K562 (cell line): ENCODE data around the gene CSDE1. TPM values are rescaled to one million over a fixed set of nuclear protein-coding genes. Genes with fewer than 3 reads are reported as not detected.

Experiments
- CBFA2T3 ChIP-seq: fragments of 450-650 bp; IDR thresholded peaks from 2 replicates; pipeline ENCODE4 v1.6.1; 2017
- CCNT2 ChIP-seq: IDR thresholded peaks from 2 replicates; pipeline ENCODE4 v1.6.1; 2011; ENCODE audit warnings: borderline replicate concordance, low read depth, mild to moderate bottlenecking, moderate library complexity, mixed read lengths, low read length; ENCODE audit not compliant: insufficient read length; ENCODE audit errors: extremely low read depth
- ESRRA ChIP-seq: fragments of 450-650 bp; IDR thresholded peaks from 2 replicates; pipeline ENCODE4 v1.6.1; 2014; ENCODE audit warnings: low read depth, mild to moderate bottlenecking, moderate library complexity, borderline replicate concordance
- FOSL1 ChIP-seq: fragments of 200-800 bp; sonication (Bioruptor generic); conservative IDR thresholded peaks from 2 replicates; pipeline ENCODE4 v1.6.1; 2016; ENCODE audit warnings: missing genetic modification characterization, missing compliant biosample characterization
- HNRNPL ChIP-seq: fragments of 200-400 bp; formaldehyde crosslinking; IDR thresholded peaks from 2 replicates; pipeline ENCODE4 v1.6.1; 2017; ENCODE audit warnings: low read depth, mild to moderate bottlenecking, low read length
- JUN ChIP-seq, 2 experiments: sonication (generic) in 1 of 2; formaldehyde crosslinking in 1 of 2; IDR thresholded peaks; 2 replicates each; pipeline versions ENCODE4 v1.6.1 to v1.8.0; 2012 to 2022; ENCODE audit warnings: borderline replicate concordance in 2 of 2, mild to moderate bottlenecking in 2 of 2, improper control_type of control experiment in 1 of 2, low read depth in 1 of 2, low read length in 1 of 2, missing genetic modification reagents in 1 of 2
- MBD1 ChIP-seq: fragments of 250-450 bp; sonication (Bioruptor Pico); IDR thresholded peaks from 2 replicates; pipeline ENCODE4 v1.8.0; 2022; ENCODE audit warnings: inconsistent platforms
- NFATC3 ChIP-seq: fragments of 450-650 bp; IDR thresholded peaks from 2 replicates; pipeline ENCODE4 v1.6.1; 2017; ENCODE audit warnings: mild to moderate bottlenecking
- NFRKB ChIP-seq: fragments of 450-650 bp; IDR thresholded peaks from 2 replicates; pipeline ENCODE4 v1.6.1; 2016; ENCODE audit warnings: low read depth
- POLR2A ChIP-seq: fragments of 450-650 bp; conservative IDR thresholded peaks from 2 replicates; pipeline ENCODE4 v1.6.1; 2016
- POLR3G ChIP-seq: IDR thresholded peaks from 2 replicates; pipeline ENCODE4 v1.6.1; 2011; ENCODE audit not compliant: insufficient read length, insufficient replicate concordance; ENCODE audit errors: extremely low read depth
- RBFOX2 ChIP-seq: fragments of 200-400 bp; formaldehyde crosslinking; IDR thresholded peaks from 2 replicates; pipeline ENCODE4 v1.6.1; 2017; ENCODE audit warnings: low read depth, mild to moderate bottlenecking, low read length, moderate library complexity
- ZNF592 ChIP-seq: fragments of 450-650 bp; IDR thresholded peaks from 2 replicates; pipeline ENCODE4 v1.6.1; 2017; ENCODE audit warnings: antibody characterized with exemption, mild to moderate bottlenecking
- polyA plus RNA-seq, 8 experiments: library from polyadenylated mRNA; depleted of rRNA in 4 of 8; stranded (reverse) in 5 of 8; unstranded in 3 of 8; fragments of >200 nt; fragmentation: Nextera tagmentation in 2 of 8; fragmentation: Illumina TruSeq in 1 of 8; extraction: Ambion mirVana in 2 of 8; extraction: Trizol in 1 of 8; gene quantifications; 2 replicates each; pipeline versions ENCODE4 v1.2.1 to v1.2.3, GENCODE V29; 2011 to 2014; ENCODE audit warnings: inconsistent platforms in 1 of 8, missing spikeins in 1 of 8
- total RNA-seq, 7 experiments: library from RNA; depleted of rRNA in 6 of 7; stranded (reverse); fragments of >200 nt in 6 of 7; fragmentation: Illumina TruSeq in 2 of 7; extraction: Trizol in 2 of 7; gene quantifications; 2 replicates each; pipeline versions ENCODE4 v1.2.1 to v1.2.3, GENCODE V29; 2011 to 2021; ENCODE audit warnings: low replicate concordance in 1 of 7
- TF ChIP-seq, protein P1 (sequence below): fragments of 250-450 bp; sonication (Bioruptor Pico); IDR thresholded peaks from 2 replicates; pipeline ENCODE4 v1.9.0; 2021; ENCODE audit warnings: mild to moderate bottlenecking, inconsistent platforms

The CSDE1 gene
- total and polyA plus RNA-seq, 9 of the 15 experiments (the other 6 are each of a cell fraction or from before 2014, with no cell fraction given), result 174 to 538 (median 403) TPM

- TF ChIP-seq ZNF592, result peak; percentile 50; the same call in 1 of the 2 replicates
- TF ChIP-seq MBD1 (CRISPR knock-in tag), result no peak
- TF ChIP-seq CBFA2T3, result no peak
- TF ChIP-seq, protein P1, sequence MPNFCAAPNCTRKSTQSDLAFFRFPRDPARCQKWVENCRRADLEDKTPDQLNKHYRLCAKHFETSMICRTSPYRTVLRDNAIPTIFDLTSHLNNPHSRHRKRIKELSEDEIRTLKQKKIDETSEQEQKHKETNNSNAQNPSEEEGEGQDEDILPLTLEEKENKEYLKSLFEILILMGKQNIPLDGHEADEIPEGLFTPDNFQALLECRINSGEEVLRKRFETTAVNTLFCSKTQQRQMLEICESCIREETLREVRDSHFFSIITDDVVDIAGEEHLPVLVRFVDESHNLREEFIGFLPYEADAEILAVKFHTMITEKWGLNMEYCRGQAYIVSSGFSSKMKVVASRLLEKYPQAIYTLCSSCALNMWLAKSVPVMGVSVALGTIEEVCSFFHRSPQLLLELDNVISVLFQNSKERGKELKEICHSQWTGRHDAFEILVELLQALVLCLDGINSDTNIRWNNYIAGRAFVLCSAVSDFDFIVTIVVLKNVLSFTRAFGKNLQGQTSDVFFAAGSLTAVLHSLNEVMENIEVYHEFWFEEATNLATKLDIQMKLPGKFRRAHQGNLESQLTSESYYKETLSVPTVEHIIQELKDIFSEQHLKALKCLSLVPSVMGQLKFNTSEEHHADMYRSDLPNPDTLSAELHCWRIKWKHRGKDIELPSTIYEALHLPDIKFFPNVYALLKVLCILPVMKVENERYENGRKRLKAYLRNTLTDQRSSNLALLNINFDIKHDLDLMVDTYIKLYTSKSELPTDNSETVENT (CRISPR knock-in tag), result peak; percentile 78
- peak; percentile 48 for TF ChIP-seq CCNT2
- TF ChIP-seq NFATC3, result peak; percentile 19; the same call in 1 of the 2 replicates
- peak; percentile 96 for TF ChIP-seq ESRRA
- TF ChIP-seq HNRNPL, result no peak
- TF ChIP-seq JUN (IDR thresholded peaks at IDR 0.05; ENCODE audit: borderline replicate concordance, low read depth, low read length), result peak; percentile 62
- TF ChIP-seq JUN (CRISPR knock-in tag; IDR thresholded peaks at IDR 0.05; ENCODE audit: borderline replicate concordance), result no peak
- TF ChIP-seq RBFOX2, result peak; percentile 98
- TF ChIP-seq POLR3G, result no peak
- peak; percentile 99 for TF ChIP-seq POLR2A
- TF ChIP-seq NFRKB, result peak; percentile 100
- TF ChIP-seq FOSL1 (tag), result peak; percentile 64; the same call in 1 of the 2 replicates
These were observed at the start of gene CSDE1 (continued) for GRCh38 chr1:114757455-114758255.
